GM23248 (cell line): ENCODE results near the gene MSRB2. TPM values are rescaled to one million over a fixed set of nuclear protein-coding genes. Genes with fewer than 3 reads are reported as not detected.
"Not testable (repeated sequence)": the region's sequence is repeated elsewhere in the genome, so short reads cannot be mapped to it uniquely, and the experiment has no call there.

Experiments used
- DNase-seq: peaks from one replicate; pipeline ENCODE4 v3.0.0-alpha.2; 2015
- H2AFZ ChIP-seq: fragments of 200-600 bp; sonication (generic); 2 replicates; pipeline ENCODE4 v1.6.1; 2016; ENCODE audit warnings: antibody characterized with exemption
- H3F3A ChIP-seq: fragments of 200-600 bp; sonication (generic); 2 replicates; pipeline ENCODE4 v1.6.1; 2016; ENCODE audit warnings: mild to moderate bottlenecking, antibody characterized with exemption, mixed run types; ENCODE audit not compliant: insufficient read depth
- H3K27ac ChIP-seq: fragments of 200-600 bp; sonication (generic); 2 replicates; pipeline ENCODE4 v1.5.1; 2016; ENCODE audit warnings: mild to moderate bottlenecking
- H3K27me3 ChIP-seq: fragments of 200-600 bp; sonication (generic); replicated peaks from 2 replicates; pipeline ENCODE4 v1.6.1; 2016; ENCODE audit warnings: mild to moderate bottlenecking; ENCODE audit not compliant: insufficient read depth
- H3K36me3 ChIP-seq: fragments of 200-600 bp; sonication (generic); 2 replicates; pipeline ENCODE4 v1.6.1; 2016; ENCODE audit warnings: low read depth, mild to moderate bottlenecking
- H3K4me1 ChIP-seq: fragments of 200-600 bp; sonication (generic); 2 replicates; pipeline ENCODE4 v1.6.1; 2016; ENCODE audit warnings: mild to moderate bottlenecking; ENCODE audit not compliant: insufficient read depth
- H3K4me2 ChIP-seq: fragments of 200-600 bp; sonication (generic); one replicate; pipeline ENCODE4 v1.6.1; 2016; ENCODE audit warnings: mild to moderate bottlenecking; ENCODE audit not compliant: unreplicated experiment
- H3K4me3 ChIP-seq: fragments of 200-600 bp; sonication (generic); 2 replicates; pipeline ENCODE4 v1.5.1; 2016; ENCODE audit warnings: mild to moderate bottlenecking
- H3K79me2 ChIP-seq: fragments of 200-600 bp; sonication (generic); 2 replicates; pipeline ENCODE4 v1.6.1; 2016; ENCODE audit warnings: mild to moderate bottlenecking; ENCODE audit not compliant: insufficient read depth
- H3K9ac ChIP-seq: fragments of 200-600 bp; sonication (generic); 2 replicates; pipeline ENCODE4 v1.6.1; 2016; ENCODE audit warnings: mild to moderate bottlenecking
- H3K9me2 ChIP-seq: fragments of 200-600 bp; sonication (generic); 2 replicates; pipeline ENCODE4 v1.6.1; 2016; ENCODE audit warnings: mixed run types, mild to moderate bottlenecking, moderate library complexity; ENCODE audit not compliant: insufficient read depth
- H3K9me3 ChIP-seq: fragments of 200-600 bp; sonication (generic); one replicate; pipeline ENCODE4 v1.6.1; 2017; ENCODE audit warnings: low read depth
- H4K20me1 ChIP-seq: fragments of 200-600 bp; sonication (generic); 2 replicates; pipeline ENCODE4 v1.6.0; 2016; ENCODE audit not compliant: insufficient read depth
- EZH2 ChIP-seq: fragments of 200-600 bp; sonication (generic); IDR thresholded peaks from 2 replicates; pipeline ENCODE4 v1.6.1; 2018; ENCODE audit warnings: antibody characterized with exemption, mild to moderate bottlenecking; ENCODE audit not compliant: insufficient read depth, poor library complexity, severe bottlenecking
- EZH2phosphoT487 ChIP-seq: fragments of 200-600 bp; sonication (generic); IDR thresholded peaks from 2 replicates; pipeline ENCODE4 v1.6.1; 2018; ENCODE audit warnings: antibody characterized with exemption, moderate library complexity, mild to moderate bottlenecking, low read depth; ENCODE audit not compliant: insufficient read depth
- WGBS, 2 experiments: methylation state at CpG; one replicate each; pipeline ENCODE4 v1.1.6; 2015 to 2017; ENCODE audit warnings: low lambda C conversion rate in 2 of 2, low coverage in 1 of 2; ENCODE audit errors: missing lambda C conversion rate in 2 of 2; 5-methylcytosine and 5-hydroxymethylcytosine counted together
- in situ Hi-C: fragments of 300-500 bp; cut with MboI; formaldehyde crosslinking; loops from 2 replicates; pipeline ENCODE4 v1.15.0; 2020
- polyA plus RNA-seq: library from polyadenylated mRNA; unstranded; fragments of >200 nt; fragmentation: Nextera tagmentation; extraction: Ambion mirVana; gene quantifications from 2 replicates; pipeline ENCODE4 v1.2.1, GENCODE V29; 2016
- total RNA-seq: library from RNA; depleted of rRNA; stranded (reverse); fragments of >200 nt; shearing (Covaris generic); gene quantifications from 2 replicates; pipeline ENCODE4 v1.2.3, GENCODE V29; 2014

Gene MSRB2
- total and polyA plus RNA-seq, 2 experiments from 2014 or later, result 25.0 to 69.5 TPM

DNA sequence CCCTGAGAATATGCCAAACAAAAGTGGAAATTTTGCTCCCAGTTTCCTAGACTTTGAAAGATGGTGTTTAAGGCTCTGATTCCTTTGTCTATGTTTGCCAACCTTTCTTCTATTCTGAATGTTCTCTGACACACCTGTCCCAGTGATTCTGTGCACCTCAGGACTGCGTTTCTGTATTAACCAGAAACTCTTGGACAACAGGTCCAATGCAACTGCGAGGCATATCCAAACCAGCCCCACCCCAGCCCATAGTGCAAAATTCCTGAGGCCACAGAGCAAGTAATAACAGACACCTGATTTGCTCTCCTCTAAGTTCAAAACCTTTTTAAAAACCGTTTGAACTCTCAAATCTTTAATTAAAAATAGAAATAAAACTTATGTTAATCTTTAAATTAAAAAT is 37.0 kb upstream of the MSRB2 start:
- H3F3A ChIP-seq, result no peaks in the 10 kb centered on the region
- no peak overlapping the region for H3K4me2 ChIP-seq
- H3K4me3 ChIP-seq, result no peak overlapping the region
- 24 to 29% methylated on average over 3 of the region's 3 CpGs for WGBS, 2 experiments
- TF ChIP-seq EZH2, result no peak
- TF ChIP-seq EZH2phosphoT487, result no peak
- in situ Hi-C loops, result no loop called here
- H3K9me3 ChIP-seq, result no peaks in the 10 kb centered on the region
- no peaks in the 10 kb centered on the region for H4K20me1 ChIP-seq
- no peak overlapping the region for H2AFZ ChIP-seq
- peaks cover 19% of the 10 kb centered on the region for H3K27me3 ChIP-seq
- DNase-seq, result no peak
- H3K9me2 ChIP-seq, result no peaks in the 10 kb centered on the region
- no peak overlapping the region for H3K9ac ChIP-seq
- no peaks in the 10 kb centered on the region for H3K79me2 ChIP-seq
- H3K4me1 ChIP-seq, result no peaks in the 10 kb centered on the region
- no peaks in the 10 kb centered on the region for H3K36me3 ChIP-seq
- H3K27ac ChIP-seq, result no peak overlapping the region

DNA sequence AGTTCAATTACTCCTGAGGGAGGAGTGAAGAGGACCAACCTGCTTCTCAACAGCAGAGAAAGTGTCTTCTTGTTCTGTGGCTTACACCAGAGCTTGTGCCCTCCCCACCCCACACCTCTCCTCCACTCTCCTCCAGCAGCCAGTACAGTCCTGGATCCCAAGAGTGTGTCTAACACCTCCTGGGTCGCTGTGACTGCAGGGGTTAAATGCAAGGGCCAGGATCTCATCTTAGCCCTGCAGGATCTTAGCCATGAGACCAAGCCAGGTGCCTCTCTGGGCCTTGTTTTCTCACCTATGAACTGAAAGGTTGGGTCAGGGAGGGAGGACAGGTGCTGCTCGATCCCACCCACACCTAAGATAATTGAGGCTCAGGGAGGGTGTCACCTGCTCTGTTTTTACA is 34.5 kb upstream of the MSRB2 start:
- Histone ChIP-seq H4K20me1 (no peaks in the 10 kb centered on the region), H3K4me3 (no peak overlapping the region), H3K9ac (no peak overlapping the region), H3K4me2 (no peak overlapping the region), H3K9me3 (no peaks in the 10 kb centered on the region), H3K36me3 (no peaks in the 10 kb centered on the region), H3K27me3 (peaks cover 19% of the 10 kb centered on the region), H3F3A (no peaks in the 10 kb centered on the region), H3K27ac (no peak overlapping the region), H3K79me2 (no peaks in the 10 kb centered on the region), H2AFZ (no peak overlapping the region), H3K9me2 (no peaks in the 10 kb centered on the region), H3K4me1 (peaks cover 8% of the 10 kb centered on the region; the same call in 1 of the 2 replicates)
- WGBS, 2 experiments, result 29% methylated on average over 2 of the region's 2 CpGs
- TF ChIP-seq EZH2 (no peak), EZH2phosphoT487 (no peak)
- no peak for DNase-seq
- in situ Hi-C loops, result no loop called here

- 21 to 22% methylated on average over 20 of the region's 20 CpGs for WGBS, 2 experiments
- H3F3A ChIP-seq, result no peaks in the 10 kb centered on the region
- H3K9ac ChIP-seq, result no peak overlapping the region
- H3K27ac ChIP-seq, result no peak overlapping the region
- no peak overlapping the region for H3K4me2 ChIP-seq
- H4K20me1 ChIP-seq, result no peaks in the 10 kb centered on the region
- no peaks in the 10 kb centered on the region for H3K79me2 ChIP-seq
- DNase-seq, result peak; percentile 65
- H3K4me1 ChIP-seq, result peaks cover 10% of the 10 kb centered on the region; the same call in 1 of the 2 replicates
- peak overlapping the region; percentile 33 for H3K4me3 ChIP-seq
- no peaks in the 10 kb centered on the region for H3K36me3 ChIP-seq
- H3K9me3 ChIP-seq, result no peaks in the 10 kb centered on the region
- peak overlapping the region; percentile 51; the same call in 1 of the 2 replicates for H2AFZ ChIP-seq
- TF ChIP-seq EZH2, result no peak
- H3K9me2 ChIP-seq, result no peaks in the 10 kb centered on the region
- peaks cover 12% of the 10 kb centered on the region; the same call in 1 of the 2 replicates for H3K27me3 ChIP-seq
- in situ Hi-C loops, result no loop called here
Observed at GRCh38 chr10:23063045-23063972, 32.1 kb upstream of the MSRB2 start.

GRCh38 chr10:23063973-23064812 is 31.2 kb upstream of the MSRB2 start:
- Histone ChIP-seq H3F3A (no peaks in the 10 kb centered on the region), H3K79me2 (no peaks in the 10 kb centered on the region), H3K27me3 (peaks cover 3% of the 10 kb centered on the region; the same call in 1 of the 2 replicates), H3K9me2 (no peaks in the 10 kb centered on the region), H3K9me3 (no peaks in the 10 kb centered on the region), H3K4me1 (peaks cover 10% of the 10 kb centered on the region; the same call in 1 of the 2 replicates), H3K4me2 (no peak overlapping the region), H3K4me3 (no peak overlapping the region), H2AFZ (no peak overlapping the region), H4K20me1 (no peaks in the 10 kb centered on the region), H3K9ac (no peak overlapping the region), H3K27ac (no peak overlapping the region), H3K36me3 (no peaks in the 10 kb centered on the region)
- in situ Hi-C loops, result no loop called here
- 83 to 84% methylated on average over 20 of the region's 20 CpGs for WGBS, 2 experiments
- TF ChIP-seq EZH2phosphoT487 (no peak), EZH2 (no peak)
- DNase-seq, result no peak

GRCh38 chr10:23064813-23065114 is 30.6 kb upstream of the MSRB2 start:
- H3K9me3 ChIP-seq, H3F3A ChIP-seq, H3K4me2 ChIP-seq, in situ Hi-C loops, H3K36me3 ChIP-seq, H3K79me2 ChIP-seq, H3K9me2 ChIP-seq, H4K20me1 ChIP-seq, H3K9ac ChIP-seq, H3K27ac ChIP-seq, H2AFZ ChIP-seq, DNase-seq, H3K27me3 ChIP-seq, H3K4me3 ChIP-seq: not testable (repeated sequence)
- peaks cover 10% of the 10 kb centered on the region; the same call in 1 of the 2 replicates for H3K4me1 ChIP-seq
- 100% methylated on average over 2 of the region's 2 CpGs for WGBS, 2 experiments
